ENCODE data around the gene HSFX2. TPM values are rescaled to one million over a fixed set of nuclear protein-coding genes. Genes with fewer than 3 reads are reported as not detected.
"Not testable (repeated sequence)": the region's sequence is repeated elsewhere in the genome, so short reads cannot be mapped to it uniquely, and the experiment has no call there.

HSFX2 gene
- total RNA-seq, 1 experiment from 2014 or later = not detected

GRCh38 chrX:149595943-149596342 is 829 bp upstream of the HSFX2 start:
- not testable (repeated sequence) for DNase-seq (ENCODE audit: extremely low read depth, low read depth)

- DNase-seq (ENCODE audit: extremely low read depth, low read depth) = not testable (repeated sequence)
These were observed 4.1 kb downstream of the HSFX2 start for GRCh38 chrX:149590993-149591392.

GRCh38 chrX:149587359-149587758 is 7.8 kb downstream of the HSFX2 start, which contains the start of gene MAGEA9B:
TSS of gene MAGEA9B (minus strand) at chrX:149587459. CDS start at chrX:149583179, 4,280 bp downstream.
- DNase-seq (ENCODE audit: extremely low read depth, low read depth) = not testable (repeated sequence)

GRCh38 chrX:149585631-149586030 is 9.5 kb downstream of the HSFX2 start:
- DNase-seq (ENCODE audit: extremely low read depth, low read depth) = not testable (repeated sequence)

GRCh38 chrX:149573456-149573855 is 21.7 kb downstream of the HSFX2 start:
- not testable (repeated sequence) for DNase-seq (ENCODE audit: extremely low read depth, low read depth)

- no peak for DNase-seq (ENCODE audit: extremely low read depth, low read depth)
These were observed 22.4 kb downstream of the HSFX2 start for GRCh38 chrX:149572743-149573142.

- DNase-seq (ENCODE audit: extremely low read depth, low read depth) = no peak
These were observed 23.3 kb downstream of the HSFX2 start for GRCh38 chrX:149571770-149572169.

GRCh38 chrX:149570668-149571067 is 24.4 kb downstream of the HSFX2 start:
- DNase-seq (ENCODE audit: extremely low read depth, low read depth) = no peak

- no peak for DNase-seq (ENCODE audit: extremely low read depth, low read depth)
These were observed 25.3 kb downstream of the HSFX2 start for GRCh38 chrX:149569770-149570169.

GRCh38 chrX:149568701-149569296 is 26.3 kb downstream of the HSFX2 start:
- DNase-seq (ENCODE audit: extremely low read depth, low read depth) = no peak

GRCh38 chrX:149567621-149568417 is 27.3 kb downstream of the HSFX2 start:
- DNase-seq (ENCODE audit: extremely low read depth, low read depth) = no peak

- DNase-seq (ENCODE audit: extremely low read depth, low read depth) = no peak
These were observed 31.8 kb downstream of the HSFX2 start for GRCh38 chrX:149563359-149563758.

- DNase-seq (ENCODE audit: extremely low read depth, low read depth) = not testable (repeated sequence)
These were observed 39.9 kb downstream of the HSFX2 start for GRCh38 chrX:149555251-149555650.

GRCh38 chrX:149551939-149552248 is 43.2 kb downstream of the HSFX2 start:
- not testable (repeated sequence) for DNase-seq (ENCODE audit: extremely low read depth, low read depth)

GRCh38 chrX:149551245-149551938 is 43.7 kb downstream of the HSFX2 start:
- not testable (repeated sequence) for DNase-seq (ENCODE audit: extremely low read depth, low read depth)

- not testable (repeated sequence) for DNase-seq (ENCODE audit: extremely low read depth, low read depth)
These were observed 44.7 kb downstream of the HSFX2 start for GRCh38 chrX:149550454-149550853.

- not testable (repeated sequence) for DNase-seq (ENCODE audit: extremely low read depth, low read depth)
These were observed 45.4 kb downstream of the HSFX2 start, which contains the start of gene HSFX3 for GRCh38 chrX:149549701-149550100. TSS of gene HSFX3 (minus strand) at chrX:149549924. CDS start at chrX:149549852, 72 bp downstream.

GRCh38 chrX:149547782-149548181 is 47.3 kb downstream of the HSFX2 start:
- not testable (repeated sequence) for DNase-seq (ENCODE audit: extremely low read depth, low read depth)

GRCh38 chrX:149546962-149547361 is 48.2 kb downstream of the HSFX2 start:
- not testable (repeated sequence) for DNase-seq (ENCODE audit: extremely low read depth, low read depth)

GRCh38 chrX:149545545-149546543 is 49.3 kb downstream of the HSFX2 start:
- DNase-seq (ENCODE audit: extremely low read depth, low read depth) = peak; percentile 9
